A673 (cell line): ENCODE measurements around the gene SPDL1. TPM values are rescaled to one million over a fixed set of nuclear protein-coding genes. Genes with fewer than 3 reads are reported as not detected.
A peak's percentile ranks its signal among the peaks of the same experiment; 100 is the strongest.

Experiments used
- BruUV-seq: library from RNA; stranded (reverse); fragments of 400-500 nt; replicated peaks from 2 replicates; lab custom pipeline; 2021; lab: Mats Ljungman, UMichigan
- CTCF ChIA-PET: fragments of 300-600 bp; sonication (Branson Sonifier 250); formaldehyde crosslinking; loops from one replicate; lab custom pipeline; 2022; ENCODE audit warnings: antibody characterized with exemption; lab: Charles Lee
- POLR2A ChIA-PET: fragments of 300-600 bp; sonication (Branson Sonifier 250); formaldehyde crosslinking; loops from one replicate; lab custom pipeline; 2022; ENCODE audit warnings: antibody characterized with exemption; ENCODE audit not compliant: low non-redundant PET; lab: Charles Lee
- DNase-seq: peaks from one replicate; pipeline ENCODE4 v3.0.0-alpha.2; 2015; ENCODE audit warnings: low spot score
- H3K27ac ChIP-seq: fragments of 200-600 bp; sonication (generic); 2 replicates; pipeline ENCODE4 v1.5.1; 2016; ENCODE audit warnings: mixed run types, low read depth, mild to moderate bottlenecking, mixed read lengths, antibody characterized with exemption, low read length; ENCODE audit not compliant: poor library complexity, severe bottlenecking
- H3K27me3 ChIP-seq: fragments of 200-600 bp; sonication (generic); replicated peaks from 2 replicates; pipeline ENCODE4 v1.6.1; 2017; ENCODE audit warnings: mixed run types, low read depth, mild to moderate bottlenecking, mixed read lengths, antibody characterized with exemption, low read length; ENCODE audit not compliant: insufficient read depth, poor library complexity
- H3K36me3 ChIP-seq: fragments of 200-600 bp; sonication (generic); 2 replicates; pipeline ENCODE4 v1.6.1; 2016; ENCODE audit warnings: mixed run types, mild to moderate bottlenecking, mixed read lengths, antibody characterized with exemption, low read length; ENCODE audit not compliant: insufficient read depth, poor library complexity, severe bottlenecking
- H3K4me1 ChIP-seq: fragments of 200-600 bp; sonication (generic); 2 replicates; pipeline ENCODE4 v1.6.1; 2017; ENCODE audit warnings: mixed run types, mild to moderate bottlenecking, mixed read lengths, antibody characterized with exemption, low read length; ENCODE audit not compliant: insufficient read depth, poor library complexity, severe bottlenecking
- H3K4me3 ChIP-seq: fragments of 200-600 bp; sonication (generic); 2 replicates; pipeline ENCODE4 v1.5.1; 2016; ENCODE audit warnings: low read depth, mixed run types, mild to moderate bottlenecking, mixed read lengths, low read length; ENCODE audit not compliant: poor library complexity, severe bottlenecking
- H3K9me3 ChIP-seq: fragments of 200-600 bp; sonication (generic); 2 replicates; pipeline ENCODE4 v1.6.1; 2016; ENCODE audit warnings: mixed run types, low read depth, mild to moderate bottlenecking, mixed read lengths, antibody characterized with exemption, low read length; ENCODE audit not compliant: poor library complexity, severe bottlenecking
- CTCF ChIP-seq: fragments of 300-800, 200-600 bp; sonication (generic); conservative IDR thresholded peaks from 2 replicates; pipeline ENCODE4 v1.5.1; 2017; ENCODE audit warnings: low read depth, mild to moderate bottlenecking, antibody characterized with exemption, low read length, moderate library complexity, mixed read lengths
- EZH2 ChIP-seq: fragments of 200-600 bp; sonication (generic); IDR thresholded peaks from 2 replicates; pipeline ENCODE4 v1.6.1; 2017; ENCODE audit warnings: borderline replicate concordance, low read depth, mild to moderate bottlenecking, mixed read lengths, antibody characterized with exemption, low read length; ENCODE audit not compliant: poor library complexity, severe bottlenecking
- intact Hi-C: fragments of 100-400 bp; cut with micrococcal nuclease; formaldehyde crosslinking; loops from one replicate; pipeline ENCODE4 v1.10.0; 2022; ENCODE audit not compliant: unreplicated experiment
- total RNA-seq: library from RNA; stranded (reverse); gene quantifications from 2 replicates; pipeline ENCODE4 v1.2.3, GENCODE V29; 2021

The SPDL1 gene
- total RNA-seq, 1 experiment from 2014 or later = 57.6 TPM

GRCh38 chr5:169557838-169558237, 25.7 kb upstream of the SPDL1 start:
- Histone ChIP-seq H3K27me3 (peaks cover 33% of the 10 kb centered on the region), H3K36me3 (no peaks in the 10 kb centered on the region), H3K27ac (no peak overlapping the region), H3K4me1 (no peaks in the 10 kb centered on the region), H3K4me3 (no peak overlapping the region), H3K9me3 (no peaks in the 10 kb centered on the region)
- TF ChIP-seq CTCF (no peak), EZH2 (no peak)
- no TSS peak for BruUV-seq
- ChIA-PET CTCF (no interaction called here), POLR2A (no interaction called here)
- intact Hi-C loops = no loop called here
- DNase-seq = no peak

GRCh38 chr5:169561893-169562292, 21.7 kb upstream of the SPDL1 start:
- Histone ChIP-seq H3K27me3 (peaks cover 56% of the 10 kb centered on the region), H3K27ac (no peak overlapping the region), H3K4me3 (no peak overlapping the region), H3K36me3 (no peaks in the 10 kb centered on the region), H3K4me1 (no peaks in the 10 kb centered on the region), H3K9me3 (no peaks in the 10 kb centered on the region)
- intact Hi-C loops = no loop called here
- ChIA-PET POLR2A (no interaction called here), CTCF (no interaction called here)
- BruUV-seq = no TSS peak
- TF ChIP-seq EZH2 (no peak), CTCF (no peak)
- DNase-seq = peak; percentile 9

DNA sequence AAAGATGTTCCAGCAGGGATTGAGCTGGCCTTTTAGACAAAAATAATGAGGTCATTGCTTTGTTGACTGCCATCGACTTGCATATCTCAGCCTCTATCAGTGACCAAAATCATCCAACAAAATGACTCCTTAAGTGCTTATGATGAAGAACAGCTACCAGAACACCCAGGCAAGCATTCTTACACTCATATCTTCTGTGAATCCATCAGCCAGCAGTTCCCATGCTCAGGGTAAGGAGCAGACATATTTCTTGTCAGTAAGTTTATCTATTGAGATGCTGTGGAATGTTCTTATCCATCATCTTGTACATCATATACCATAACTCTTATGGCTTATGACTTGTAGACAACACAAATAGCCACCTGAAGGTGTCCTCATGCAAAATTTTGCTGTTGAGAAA, 20.2 kb upstream of the SPDL1 start:
- no peak for DNase-seq
- POLR2A ChIA-PET = no interaction called here
- BruUV-seq = no TSS peak
- no peaks in the 10 kb centered on the region for H3K9me3 ChIP-seq
- no peak for TF ChIP-seq CTCF
- TF ChIP-seq EZH2 = no peak
- no peak overlapping the region for H3K27ac ChIP-seq
- intact Hi-C loops = no loop called here
- no peaks in the 10 kb centered on the region for H3K4me1 ChIP-seq
- H3K27me3 ChIP-seq = peaks cover 58% of the 10 kb centered on the region
- CTCF ChIA-PET = no interaction called here
- H3K36me3 ChIP-seq = no peaks in the 10 kb centered on the region
- no peak overlapping the region for H3K4me3 ChIP-seq
